Liver (tissue), 9 donors: ENCODE measurements around the gene PEAK1. TPM values are rescaled to one million over a fixed set of nuclear protein-coding genes. Genes with fewer than 3 reads are reported as not detected.

Experiments
- DNase-seq: peaks from one replicate; pipeline ENCODE4 v3.0.0-alpha.2; 2017; ENCODE audit warnings: low spot score
- H3K27ac ChIP-seq, 2 donors: one replicate each; pipeline ENCODE4 v1.7.0; 2013; ENCODE audit warnings: inconsistent platforms in 2 of 2, low read length in 2 of 2, control low read depth in 1 of 2, low read depth in 1 of 2, mild to moderate bottlenecking in 1 of 2
- H3K27me3 ChIP-seq, 4 donors: one replicate each; pipeline versions ENCODE4 v1.6.1 to v1.7.0; 2013; ENCODE audit warnings: low read length in 3 of 4, inconsistent platforms in 1 of 4, mild to moderate bottlenecking in 1 of 4, moderate library complexity in 1 of 4; ENCODE audit not compliant: control insufficient read depth in 4 of 4, insufficient read depth in 4 of 4
- H3K36me3 ChIP-seq, 4 donors: one replicate each; pipeline versions ENCODE4 v1.6.1 to v1.7.0; 2013; ENCODE audit warnings: low read length in 3 of 4, mild to moderate bottlenecking in 3 of 4, low read depth in 1 of 4, moderate library complexity in 1 of 4; ENCODE audit not compliant: control insufficient read depth in 4 of 4, insufficient read depth in 3 of 4
- H3K4me1 ChIP-seq, 4 donors: one replicate each; pipeline versions ENCODE4 v1.6.1 to v1.7.0; 2013; ENCODE audit warnings: low read length in 3 of 4, mild to moderate bottlenecking in 3 of 4, moderate library complexity in 1 of 4; ENCODE audit not compliant: control insufficient read depth in 4 of 4, insufficient read depth in 4 of 4
- H3K4me3 ChIP-seq, 3 donors: one replicate each; pipeline versions ENCODE4 v1.6.1 to v1.7.0; 2013; ENCODE audit warnings: low read length in 3 of 3, control low read depth in 1 of 3, low read depth in 1 of 3, mild to moderate bottlenecking in 1 of 3
- H3K9ac ChIP-seq, 2 donors: one replicate each; pipeline ENCODE4 v1.7.0; 2013; ENCODE audit warnings: low read length in 2 of 2, mild to moderate bottlenecking in 2 of 2, moderate library complexity in 2 of 2, control low read depth in 1 of 2, low read depth in 1 of 2
- H3K9me3 ChIP-seq, 4 donors: one replicate each; pipeline versions ENCODE4 v1.6.1 to v1.7.0; 2013; ENCODE audit warnings: low read length in 3 of 4; ENCODE audit not compliant: control insufficient read depth in 4 of 4
- ATF3 ChIP-seq: IDR thresholded peaks from 2 replicates; pipeline ENCODE4 v1.6.1; 2016; ENCODE audit warnings: antibody characterized with exemption
- CTCF ChIP-seq: fragments of 150-350 bp; IDR thresholded peaks from 2 replicates; pipeline ENCODE4 v1.5.1; 2017; ENCODE audit warnings: improper control_type of control experiment, low read depth, low read length; ENCODE audit not compliant: missing input control
- EGR1 ChIP-seq, 2 donors: IDR thresholded peaks; 2 replicates each; pipeline ENCODE4 v1.6.1; 2016 to 2018; ENCODE audit warnings: antibody characterized with exemption in 2 of 2, low read depth in 2 of 2
- FOXA1 ChIP-seq: IDR thresholded peaks from 2 replicates; pipeline ENCODE4 v1.6.1; 2016; ENCODE audit warnings: antibody characterized with exemption
- FOXA2 ChIP-seq: IDR thresholded peaks from 2 replicates; pipeline ENCODE4 v1.6.1; 2016; ENCODE audit warnings: antibody characterized with exemption
- GABPA ChIP-seq, 2 donors: IDR thresholded peaks in 1 of 2; conservative IDR thresholded peaks in 1 of 2; 2 replicates each; pipeline ENCODE4 v1.6.1; 2016; ENCODE audit warnings: antibody characterized with exemption in 2 of 2, mild to moderate bottlenecking in 1 of 2, moderate library complexity in 1 of 2
- HNF4A ChIP-seq, 2 donors: conservative IDR thresholded peaks; 2 replicates each; pipeline ENCODE4 v1.6.1; 2016; ENCODE audit warnings: antibody characterized with exemption in 2 of 2, mild to moderate bottlenecking in 2 of 2
- HNF4G ChIP-seq: IDR thresholded peaks from 2 replicates; pipeline ENCODE4 v1.6.1; 2016; ENCODE audit warnings: antibody characterized with exemption
- JUND ChIP-seq, 2 donors: IDR thresholded peaks; 2 replicates each; pipeline ENCODE4 v1.6.1; 2016; ENCODE audit warnings: antibody characterized with exemption in 2 of 2
- MAX ChIP-seq: IDR thresholded peaks from 2 replicates; pipeline ENCODE4 v1.6.1; 2016; ENCODE audit warnings: antibody characterized with exemption
- NR2F2 ChIP-seq: IDR thresholded peaks from 2 replicates; pipeline ENCODE4 v1.6.1; 2016; ENCODE audit warnings: antibody characterized with exemption
- RAD21 ChIP-seq, 2 donors: IDR thresholded peaks; 2 replicates each; pipeline ENCODE4 v1.6.1; 2016; ENCODE audit warnings: antibody characterized with exemption in 2 of 2, mild to moderate bottlenecking in 2 of 2
- REST ChIP-seq: IDR thresholded peaks from 2 replicates; pipeline ENCODE4 v1.6.1; 2016; ENCODE audit warnings: antibody characterized with exemption, mild to moderate bottlenecking
- RXRA ChIP-seq, 2 donors: IDR thresholded peaks; 2 replicates each; pipeline ENCODE4 v1.6.1; 2017 to 2018; ENCODE audit warnings: antibody characterized with exemption in 2 of 2, mild to moderate bottlenecking in 1 of 2
- SP1 ChIP-seq: IDR thresholded peaks from 2 replicates; pipeline ENCODE4 v1.6.1; 2018; ENCODE audit warnings: antibody characterized with exemption, mild to moderate bottlenecking
- TAF1 ChIP-seq: conservative IDR thresholded peaks from 2 replicates; pipeline ENCODE4 v1.6.1; 2016; ENCODE audit warnings: antibody characterized with exemption, mild to moderate bottlenecking
- YY1 ChIP-seq: IDR thresholded peaks from 2 replicates; pipeline ENCODE4 v1.6.1; 2016; ENCODE audit warnings: antibody characterized with exemption, mild to moderate bottlenecking
- ZBTB33 ChIP-seq: IDR thresholded peaks from 2 replicates; pipeline ENCODE4 v1.6.1; 2016; ENCODE audit warnings: antibody characterized with exemption
- WGBS: extraction: QIAGEN DNeasy Blood & Tissue Kit; methylation state at CpG from one replicate; pipeline ENCODE4 v1.1.7; 2013; 5-methylcytosine and 5-hydroxymethylcytosine counted together
- polyA plus RNA-seq, 2 donors: library from polyadenylated mRNA; stranded (reverse) in 1 of 2; unstranded in 1 of 2; fragments of 200-250 nt in 1 of 2; fragments of >200 nt in 1 of 2; fragmentation: Nextera tagmentation in 1 of 2; extraction: Ambion mirVana in 1 of 2; gene quantifications; one replicate each; pipeline versions ENCODE4 v1.2.1 to v1.2.3, GENCODE V29; 2013 to 2015
- total RNA-seq, 2 donors: library from RNA; depleted of rRNA; stranded (reverse); fragments of >200 nt; gene quantifications; one replicate each; pipeline ENCODE4 v1.2.3, GENCODE V29; 2014
- donor health status: healthy.
- donor health status: healthy.
- donor health status: healthy.
- donor health status: healthy.
- donor health status: healthy.

The PEAK1 gene
- total and polyA plus RNA-seq, 4 donors: 1.8 to 14.9 (median 5.8) TPM

GRCh38 chr15:77402740-77403379, 17.0 kb downstream of the PEAK1 start:
- H3K27me3 ChIP-seq: no peaks in the 10 kb centered on the region
- H3K9me3 ChIP-seq: peaks cover 0 to 3% (median 0%) of the 10 kb centered on the region in 4 donors
- H3K9ac ChIP-seq: no peak overlapping the region
- DNase-seq: no peak
- TF ChIP-seq REST: no peak
- no peak for TF ChIP-seq FOXA2
- TF ChIP-seq JUND (IDR thresholded peaks at IDR 0.05): no peak
- no peak for TF ChIP-seq NR2F2
- TF ChIP-seq ZBTB33: no peak
- TF ChIP-seq GABPA (IDR thresholded peaks at IDR 0.05 in 1 of 2, conservative IDR thresholded peaks at IDR 0.05 in 1 of 2): no peak
- H3K27ac ChIP-seq: no peak overlapping the region
- WGBS: 60% methylated on average over 1 of the region's 1 CpG
- no peaks in the 10 kb centered on the region for H3K36me3 ChIP-seq
- peaks cover 0 to 3% (median 0%) of the 10 kb centered on the region in 4 donors for H3K4me1 ChIP-seq
- no peak overlapping the region for H3K4me3 ChIP-seq

- no peak for DNase-seq
- 99% methylated on average over 1 of the region's 1 CpG for WGBS
- H3K4me3 ChIP-seq: no peak overlapping the region
Observed at GRCh38 chr15:77400258-77400657, 19.6 kb downstream of the PEAK1 start.

More at GRCh38 chr15:77400258-77400657, 19.6 kb downstream of the PEAK1 start:
- Histone ChIP-seq H3K36me3 (no peaks in the 10 kb centered on the region), H3K27ac (no peak overlapping the region), H3K9me3 (peaks cover 0 to 5% (median 0%) of the 10 kb centered on the region in 4 donors), H3K4me1 (peaks cover 0 to 3% (median 0%) of the 10 kb centered on the region in 4 donors), H3K27me3 (no peaks in the 10 kb centered on the region), H3K9ac (no peak overlapping the region)
- TF ChIP-seq RAD21 (IDR thresholded peaks at IDR 0.05) (no peak), HNF4G (no peak), FOXA2 (no peak), RXRA (IDR thresholded peaks at IDR 0.05) (no peak), CTCF (no peak), ATF3 (no peak), JUND (IDR thresholded peaks at IDR 0.05) (no peak), HNF4A (conservative IDR thresholded peaks at IDR 0.05) (no peak), YY1 (no peak), TAF1 (no peak), GABPA (IDR thresholded peaks at IDR 0.05 in 1 of 2, conservative IDR thresholded peaks at IDR 0.05 in 1 of 2) (no peak), MAX (no peak), ZBTB33 (no peak), NR2F2 (no peak), FOXA1 (no peak), EGR1 (IDR thresholded peaks at IDR 0.05; ENCODE audit: low read depth in 2 of 2) (no peak), REST (no peak), SP1 (no peak)
